OCI-LY3 (cell line): Measurements from ENCODE around the gene MYLK4.

Experiments used
- H2AFZ ChIP-seq: fragments of 200-600, 300-600 bp; shearing (Covaris generic); 2 replicates; pipeline ENCODE4 v1.6.0; 2014; ENCODE audit warnings: antibody characterized with exemption, low read depth, low read length
- H3K27ac ChIP-seq: fragments of 200-600, 300-600 bp; sonication (generic); 2 replicates; pipeline ENCODE4 v1.5.1; 2014; ENCODE audit warnings: mild to moderate bottlenecking, low read length, moderate library complexity, mixed read lengths
- H3K27me3 ChIP-seq: fragments of 200-600, 300-600 bp; sonication (generic); 2 replicates; pipeline ENCODE4 v1.6.1; 2014; ENCODE audit warnings: low read depth, low read length, mixed read lengths
- H3K36me3 ChIP-seq: fragments of 200-600, 300-600 bp; sonication (generic); replicated peaks from 2 replicates; pipeline ENCODE3; 2014; ENCODE audit warnings: low read depth, low read length, mixed read lengths
- H3K4me1 ChIP-seq: fragments of 300-600, 200-600 bp; sonication (generic); 2 replicates; pipeline ENCODE4 v1.6.1; 2014; ENCODE audit warnings: low read length, mixed read lengths
- H3K4me2 ChIP-seq: fragments of 200-600, 300-600 bp; sonication (generic); 2 replicates; pipeline ENCODE4 v1.6.1; 2014; ENCODE audit warnings: low read length, mixed read lengths
- H3K4me3 ChIP-seq: fragments of 300-600, 200-600 bp; sonication (generic); 2 replicates; pipeline ENCODE4 v1.5.1; 2014; ENCODE audit warnings: antibody characterized with exemption, mild to moderate bottlenecking, low read length, moderate library complexity
- H3K79me2 ChIP-seq: fragments of 300-600, 200-600 bp; shearing (Covaris generic); 2 replicates; pipeline ENCODE4 v1.6.1; 2014; ENCODE audit warnings: mild to moderate bottlenecking, low read length, mixed read lengths
- H3K9ac ChIP-seq: fragments of 300-600, 200-600 bp; shearing (Covaris generic); 2 replicates; pipeline ENCODE4 v1.6.0; 2014; ENCODE audit warnings: mild to moderate bottlenecking, low read length, moderate library complexity
- H3K9me3 ChIP-seq: fragments of 200-600, 300-600 bp; shearing (Covaris generic); 2 replicates; pipeline ENCODE4 v1.6.1; 2014; ENCODE audit warnings: low read length, mixed read lengths; ENCODE audit not compliant: insufficient read depth
- H4K20me1 ChIP-seq: fragments of 200-600, 300-600 bp; sonication (generic); 2 replicates; pipeline ENCODE4 v1.6.1; 2016; ENCODE audit warnings: low read length, mixed read lengths; ENCODE audit not compliant: insufficient read depth
- CTCF ChIP-seq: fragments of 200-600, 300-600 bp; sonication (generic); IDR thresholded peaks from 2 replicates; pipeline ENCODE4 v1.5.1; 2014; ENCODE audit warnings: antibody characterized with exemption, low read length, low read depth
- EZH2phosphoT487 ChIP-seq: fragments of 200-600 bp; shearing (Covaris generic); IDR thresholded peaks from 2 replicates; pipeline ENCODE4 v1.6.1; 2018; ENCODE audit warnings: antibody characterized with exemption, mixed run types, low read depth

Gene MYLK4

DNA sequence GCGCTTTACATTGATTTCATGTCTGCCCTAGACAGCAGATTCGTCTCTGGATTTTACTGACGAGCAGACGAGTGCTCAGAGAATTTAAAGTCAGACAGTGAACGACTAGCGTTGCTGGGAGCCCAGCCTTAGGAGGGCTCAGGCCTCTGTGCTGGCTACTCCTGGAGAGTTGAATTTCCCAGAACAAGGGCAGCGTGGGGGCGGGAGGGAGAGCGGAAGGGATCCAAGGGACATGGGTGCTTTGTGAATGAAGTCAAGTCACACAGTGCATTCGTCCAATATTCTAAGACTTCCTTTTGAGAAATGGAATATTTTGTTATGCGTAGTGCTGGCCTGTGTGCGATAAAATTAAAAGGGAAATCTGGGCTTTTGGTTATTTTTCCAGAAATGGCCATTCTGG lies 126.5 kb downstream of the MYLK4 start:
- H3K9me3 ChIP-seq, result no peaks in the 10 kb centered on the region
- no peaks in the 10 kb centered on the region; the same call in 1 of the 2 replicates for H3K27me3 ChIP-seq
- no peak overlapping the region for H3K27ac ChIP-seq
- H3K36me3 ChIP-seq, result no peaks in the 10 kb centered on the region
- no peaks in the 10 kb centered on the region for H4K20me1 ChIP-seq
- TF ChIP-seq EZH2phosphoT487 (no peak), CTCF (no peak)
- H2AFZ ChIP-seq, result no peak overlapping the region
- no peaks in the 10 kb centered on the region for H3K79me2 ChIP-seq
- no peak overlapping the region for H3K9ac ChIP-seq
- H3K4me2 ChIP-seq, result no peak overlapping the region
- H3K4me1 ChIP-seq, result no peaks in the 10 kb centered on the region
- no peak overlapping the region for H3K4me3 ChIP-seq

DNA sequence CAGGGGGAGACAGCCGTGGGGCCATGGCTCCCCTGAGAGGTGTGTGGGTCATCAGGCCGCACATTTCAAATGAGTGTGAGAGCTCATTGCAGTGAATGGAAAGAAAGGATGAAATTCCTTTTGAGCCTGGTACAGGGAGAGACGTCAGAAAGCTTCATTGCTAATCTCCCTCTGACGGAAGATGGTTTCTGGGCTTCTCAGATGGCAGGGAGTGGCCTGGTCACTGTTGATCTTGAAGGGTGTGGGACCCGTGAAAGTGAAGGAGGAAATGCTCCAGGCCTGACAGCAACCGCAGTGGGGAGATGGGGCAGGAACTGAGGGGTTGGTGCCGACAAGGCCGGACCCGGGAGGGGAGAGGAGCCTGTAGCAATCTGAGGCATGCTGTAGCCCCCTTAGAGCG lies 127.4 kb downstream of the MYLK4 start:
- Histone ChIP-seq H3K79me2 (no peaks in the 10 kb centered on the region), H3K9ac (no peak overlapping the region), H3K27me3 (no peaks in the 10 kb centered on the region; the same call in 1 of the 2 replicates), H3K4me2 (no peak overlapping the region), H2AFZ (no peak overlapping the region), H3K4me3 (no peak overlapping the region), H3K4me1 (no peaks in the 10 kb centered on the region), H3K27ac (no peak overlapping the region), H4K20me1 (no peaks in the 10 kb centered on the region), H3K9me3 (no peaks in the 10 kb centered on the region), H3K36me3 (no peaks in the 10 kb centered on the region)
- no peak for TF ChIP-seq CTCF
- no peak for TF ChIP-seq EZH2phosphoT487

GRCh38 chr6:2622671-2623070 lies 128.1 kb downstream of the MYLK4 start:
- TF ChIP-seq CTCF (no peak), EZH2phosphoT487 (no peak)
- Histone ChIP-seq H3K4me1 (no peaks in the 10 kb centered on the region), H3K9ac (no peak overlapping the region), H3K27me3 (no peaks in the 10 kb centered on the region; the same call in 1 of the 2 replicates), H3K79me2 (no peaks in the 10 kb centered on the region), H2AFZ (no peak overlapping the region), H3K4me3 (no peak overlapping the region), H3K27ac (no peak overlapping the region), H3K4me2 (no peak overlapping the region), H4K20me1 (no peaks in the 10 kb centered on the region), H3K9me3 (no peaks in the 10 kb centered on the region), H3K36me3 (no peaks in the 10 kb centered on the region)

DNA sequence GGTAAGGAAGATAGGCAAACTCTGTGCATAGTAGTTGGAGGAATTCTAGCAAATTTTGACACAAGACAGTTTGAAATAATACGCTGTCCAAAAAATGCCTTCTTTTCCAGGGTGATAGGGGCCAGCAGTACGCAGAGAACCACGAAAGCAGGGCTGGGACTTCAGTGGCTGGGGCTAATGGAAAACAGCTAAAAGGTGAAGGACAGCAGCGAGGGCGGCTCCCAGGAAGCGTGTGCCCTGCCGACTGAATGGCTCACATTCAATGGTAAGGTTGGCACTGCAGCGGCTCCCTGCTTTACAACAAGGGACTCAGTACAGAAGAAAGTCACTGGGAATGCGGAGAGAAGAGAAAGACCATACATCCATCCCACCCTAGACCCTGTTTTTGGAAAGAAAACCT lies 131.1 kb downstream of the MYLK4 start:
- no peak overlapping the region for H3K4me3 ChIP-seq
- no peaks in the 10 kb centered on the region for H3K4me1 ChIP-seq
- TF ChIP-seq CTCF (no peak), EZH2phosphoT487 (no peak)
- no peak overlapping the region for H3K9ac ChIP-seq
- H4K20me1 ChIP-seq, result no peaks in the 10 kb centered on the region
- H3K27ac ChIP-seq, result no peak overlapping the region
- H3K4me2 ChIP-seq, result no peak overlapping the region
- H3K36me3 ChIP-seq, result no peaks in the 10 kb centered on the region
- H3K9me3 ChIP-seq, result no peaks in the 10 kb centered on the region
- no peaks in the 10 kb centered on the region; the same call in 1 of the 2 replicates for H3K27me3 ChIP-seq
- no peak overlapping the region for H2AFZ ChIP-seq
- no peaks in the 10 kb centered on the region for H3K79me2 ChIP-seq
